ENCODE measurements around the gene CYSRT1. TPM values are rescaled to one million over a fixed set of nuclear protein-coding genes. Genes with fewer than 3 reads are reported as not detected.

Gene CYSRT1
- total RNA-seq, 1 donor from 2014 or later = 0.41 TPM

DNA sequence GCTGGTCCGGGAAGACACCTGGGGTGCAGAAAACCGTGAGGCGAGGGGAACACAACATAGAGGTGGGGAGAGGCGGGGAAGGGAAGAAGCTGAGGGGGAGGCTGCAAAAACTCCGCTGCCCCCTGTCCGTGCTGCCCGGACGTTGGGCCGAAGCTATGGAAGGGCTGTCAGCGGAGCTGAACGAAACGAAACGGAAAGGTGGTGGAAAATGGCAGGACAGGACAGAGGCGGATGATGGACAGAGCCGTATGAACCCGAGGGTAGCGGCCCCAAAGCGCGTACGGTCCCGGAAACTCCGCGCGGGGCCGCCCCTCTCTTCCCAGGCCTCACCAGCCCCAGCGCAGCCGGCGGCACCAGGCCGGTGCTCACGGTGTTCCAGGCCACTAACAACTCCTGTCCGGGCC, 36.9 kb upstream of the CYSRT1 start:
- no peaks in the 10 kb centered on the region for H3K27me3 ChIP-seq
- DNase-seq = no peak
- H3K4me1 ChIP-seq = peaks cover 34% of the 10 kb centered on the region
- no peaks in the 10 kb centered on the region for H3K9me3 ChIP-seq
- intact Hi-C loops (cut with DNase I) = no loop called here
- no peak for ATAC-seq
- peak overlapping the region; percentile 99 for H3K4me3 ChIP-seq
- peak overlapping the region; percentile 95 for H3K27ac ChIP-seq
- TF ChIP-seq, protein P1, sequence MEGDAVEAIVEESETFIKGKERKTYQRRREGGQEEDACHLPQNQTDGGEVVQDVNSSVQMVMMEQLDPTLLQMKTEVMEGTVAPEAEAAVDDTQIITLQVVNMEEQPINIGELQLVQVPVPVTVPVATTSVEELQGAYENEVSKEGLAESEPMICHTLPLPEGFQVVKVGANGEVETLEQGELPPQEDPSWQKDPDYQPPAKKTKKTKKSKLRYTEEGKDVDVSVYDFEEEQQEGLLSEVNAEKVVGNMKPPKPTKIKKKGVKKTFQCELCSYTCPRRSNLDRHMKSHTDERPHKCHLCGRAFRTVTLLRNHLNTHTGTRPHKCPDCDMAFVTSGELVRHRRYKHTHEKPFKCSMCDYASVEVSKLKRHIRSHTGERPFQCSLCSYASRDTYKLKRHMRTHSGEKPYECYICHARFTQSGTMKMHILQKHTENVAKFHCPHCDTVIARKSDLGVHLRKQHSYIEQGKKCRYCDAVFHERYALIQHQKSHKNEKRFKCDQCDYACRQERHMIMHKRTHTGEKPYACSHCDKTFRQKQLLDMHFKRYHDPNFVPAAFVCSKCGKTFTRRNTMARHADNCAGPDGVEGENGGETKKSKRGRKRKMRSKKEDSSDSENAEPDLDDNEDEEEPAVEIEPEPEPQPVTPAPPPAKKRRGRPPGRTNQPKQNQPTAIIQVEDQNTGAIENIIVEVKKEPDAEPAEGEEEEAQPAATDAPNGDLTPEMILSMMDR (IDR thresholded peaks at IDR 0.05) = no peak
- H3K36me3 ChIP-seq = peaks cover 50% of the 10 kb centered on the region

DNA sequence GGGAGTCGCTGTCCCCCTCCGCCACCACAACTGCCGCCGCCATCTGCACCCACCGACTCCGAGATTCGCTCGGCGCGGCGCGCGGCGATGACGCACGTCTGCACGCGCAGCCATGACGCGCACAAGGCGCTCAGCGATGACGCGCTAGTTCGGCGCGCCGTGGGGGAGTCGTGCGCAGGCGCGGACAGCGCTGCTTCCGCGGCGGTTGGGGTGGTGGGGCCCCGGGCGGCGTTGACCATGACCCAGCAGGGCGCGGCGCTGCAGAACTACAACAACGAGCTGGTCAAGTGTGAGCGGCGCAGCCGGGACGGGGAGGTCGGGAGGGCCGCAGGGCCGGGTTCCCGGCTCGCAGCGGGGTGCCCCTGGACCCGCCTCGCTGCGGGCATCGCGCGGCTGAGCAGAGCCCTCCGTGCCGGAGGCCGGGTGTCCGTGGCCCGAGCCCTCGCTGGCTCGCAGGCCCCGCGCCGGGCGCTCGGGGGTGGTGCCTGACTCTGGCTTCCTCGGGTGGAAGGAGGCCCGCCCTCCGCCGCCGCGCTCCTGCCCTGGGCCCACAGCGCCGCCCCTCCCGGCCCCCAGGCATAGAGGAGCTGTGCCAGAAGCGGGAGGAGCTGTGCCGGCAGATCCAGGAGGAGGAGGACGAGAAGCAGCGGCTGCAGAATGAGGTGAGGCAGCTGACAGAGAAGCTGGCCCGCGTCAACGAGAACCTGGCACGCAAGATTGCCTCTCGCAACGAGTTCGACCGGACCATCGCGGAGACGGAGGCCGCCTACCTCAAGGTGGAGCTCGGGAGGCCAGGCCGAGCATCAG, 36.3 kb upstream of the CYSRT1 start, which contains the start of the genes ANAPC2 and SSNA1:
TSS of gene ANAPC2 (minus strand) at position 71 of the 807 bp plus-strand sequence. CDS start at position 43, 28 bp downstream.
TSS of gene SSNA1 (plus strand) at position 187 of the 807 bp plus-strand sequence. CDS start at position 238, 51 bp downstream.
- ATAC-seq = peak; percentile 90
- Histone ChIP-seq H3K4me3 (peak within 1 kb of the TSS; percentile 99), H3K27ac (peak within 1 kb of the TSS; percentile 95), H3K27me3 (no peaks in the 10 kb centered on the region), H3K36me3 (peaks cover 44% of the 10 kb centered on the region), H3K4me1 (peaks cover 34% of the 10 kb centered on the region), H3K9me3 (no peaks in the 10 kb centered on the region)
- intact Hi-C loops (cut with DNase I) = no loop called here
- peak; percentile 97 for DNase-seq
- TF ChIP-seq, protein P1 (IDR thresholded peaks at IDR 0.05) = peak; percentile 31

DNA sequence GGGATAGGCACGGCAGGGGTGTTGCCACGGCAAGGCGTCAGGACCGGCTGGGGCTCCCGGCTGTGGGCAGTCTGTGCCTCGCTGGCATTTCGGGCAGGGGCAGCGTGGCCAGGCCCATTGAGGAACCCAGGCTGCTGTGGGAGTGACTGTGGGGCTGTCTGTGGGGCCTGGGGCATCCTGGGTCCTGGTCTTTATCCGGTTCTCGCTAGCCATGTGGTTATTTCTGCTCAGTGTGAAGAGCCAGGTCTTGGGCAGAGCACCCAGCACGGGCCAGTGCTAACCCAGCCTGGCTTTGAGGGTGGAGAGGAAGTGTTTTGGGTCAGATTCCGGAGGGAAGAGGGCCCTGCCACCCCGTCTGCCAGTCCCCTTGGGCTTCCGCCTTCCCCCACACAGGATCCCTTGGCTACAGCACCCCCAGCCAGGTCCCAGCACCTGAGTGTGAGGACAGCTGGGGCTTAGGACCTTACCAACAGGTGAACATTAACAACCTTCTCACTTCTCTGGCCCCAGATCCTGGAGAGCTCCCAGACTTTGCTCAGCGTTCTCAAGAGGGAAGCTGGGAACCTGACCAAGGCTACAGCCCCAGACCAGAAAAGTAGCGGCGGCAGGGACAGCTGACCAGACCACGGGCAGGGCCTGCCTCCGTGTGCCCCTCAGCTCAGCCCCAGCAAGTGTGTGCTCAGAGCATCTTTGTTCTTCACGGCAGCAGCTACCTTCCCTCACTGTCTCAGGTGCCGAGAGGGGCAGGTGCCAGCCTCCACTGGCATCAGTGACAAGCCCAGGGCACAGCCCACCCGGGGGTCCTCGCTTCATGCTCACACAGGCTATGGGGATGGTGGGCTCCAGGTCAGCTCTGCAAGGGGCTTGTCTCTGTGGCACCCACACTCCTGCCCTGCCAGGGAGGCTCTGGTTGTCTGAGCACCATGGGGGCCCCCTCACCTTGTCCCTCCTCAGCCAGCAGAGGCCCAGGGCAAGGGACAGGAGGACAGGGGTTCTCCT, 35.4 kb upstream of the CYSRT1 start:
- H3K36me3 ChIP-seq = peaks cover 40% of the 10 kb centered on the region
- ATAC-seq (no peak), DNase-seq (no peak)
- H3K9me3 ChIP-seq = no peaks in the 10 kb centered on the region
- H3K4me3 ChIP-seq = peak overlapping the region; percentile 99
- intact Hi-C loops (cut with DNase I) = no loop called here
- no peaks in the 10 kb centered on the region for H3K27me3 ChIP-seq
- TF ChIP-seq, protein P1 (IDR thresholded peaks at IDR 0.05) = no peak
- H3K4me1 ChIP-seq = peaks cover 34% of the 10 kb centered on the region
- peak overlapping the region; percentile 95 for H3K27ac ChIP-seq

DNA sequence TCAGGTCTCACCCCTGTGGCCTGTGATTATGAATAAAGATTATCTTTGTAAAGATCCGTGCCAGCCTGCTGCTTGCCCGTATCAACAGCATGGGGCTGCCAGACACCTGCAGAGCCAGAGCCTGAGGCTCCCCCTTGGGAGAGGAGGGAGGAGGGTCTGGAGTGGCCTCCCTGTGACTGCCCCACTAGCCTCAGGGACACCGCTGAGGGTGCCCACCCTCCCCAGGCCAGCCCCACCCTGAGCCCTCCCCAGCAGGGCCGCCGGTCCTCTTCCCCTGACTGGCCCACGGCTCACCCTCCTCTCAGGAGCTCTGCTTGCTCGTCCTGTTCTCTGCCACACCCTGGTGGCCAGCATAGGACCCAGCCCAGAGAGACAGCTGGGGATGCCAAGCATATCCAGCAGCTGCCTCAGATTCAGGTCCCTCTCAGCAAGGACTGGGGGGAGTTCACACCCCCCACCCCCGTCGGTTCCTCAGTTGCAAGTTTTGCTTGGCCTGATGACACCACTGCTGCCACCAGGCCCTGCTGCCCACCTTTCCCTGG, 34.6 kb upstream of the CYSRT1 start:
- TF ChIP-seq, protein P1 (IDR thresholded peaks at IDR 0.05) = no peak
- ATAC-seq (no peak), DNase-seq (no peak)
- Histone ChIP-seq H3K27ac (peak overlapping the region; percentile 95), H3K27me3 (no peaks in the 10 kb centered on the region), H3K9me3 (no peaks in the 10 kb centered on the region), H3K4me1 (peaks cover 40% of the 10 kb centered on the region), H3K36me3 (peaks cover 39% of the 10 kb centered on the region), H3K4me3 (no peak overlapping the region)
- intact Hi-C loops (cut with DNase I) = no loop called here

DNA sequence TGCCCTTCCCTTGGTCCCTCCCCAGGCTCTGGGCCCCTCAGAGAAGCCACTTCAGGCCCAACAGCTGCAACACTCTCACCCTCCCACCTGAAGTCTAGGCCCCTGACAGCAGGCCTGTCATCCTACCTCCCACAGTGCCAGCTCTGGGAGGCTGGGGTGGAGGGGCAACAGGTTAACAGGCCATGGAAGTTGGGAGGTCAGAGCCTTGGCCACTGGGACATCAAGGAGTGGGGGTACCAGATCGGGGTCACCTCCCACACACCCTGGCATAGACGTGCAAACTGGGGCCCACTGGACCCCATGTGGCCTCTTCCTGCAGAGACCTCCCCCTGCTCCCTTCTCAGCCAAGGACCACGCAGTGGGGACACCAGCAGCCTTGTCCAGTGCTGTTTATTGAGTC, 33.7 kb upstream of the CYSRT1 start:
- Histone ChIP-seq H3K36me3 (peaks cover 30% of the 10 kb centered on the region), H3K4me1 (peaks cover 41% of the 10 kb centered on the region), H3K9me3 (no peaks in the 10 kb centered on the region), H3K4me3 (no peak overlapping the region), H3K27ac (no peak overlapping the region), H3K27me3 (no peaks in the 10 kb centered on the region)
- ATAC-seq (no peak), DNase-seq (no peak)
- TF ChIP-seq, protein P1 (IDR thresholded peaks at IDR 0.05) = no peak
- intact Hi-C loops (cut with DNase I) = no loop called here
